Tibial nerve (tissue), 4 donors: ENCODE data around the gene TXNRD3. TPM values are rescaled to one million over a fixed set of nuclear protein-coding genes. Genes with fewer than 3 reads are reported as not detected.
A peak's percentile ranks its signal among the peaks of the same experiment; 100 is the strongest.

ENCODE experiments used
- DNase-seq, 2 donors: peaks; one replicate each; pipeline ENCODE4 v3.0.0-alpha.2; 2019; ENCODE audit warnings: low spot score in 2 of 2
- H3K27ac ChIP-seq, 4 donors: fragments of 200-600 bp; sonication (generic) in 3 of 4; one replicate each; pipeline ENCODE4 v1.5.1; 2017 to 2019; ENCODE audit warnings: mild to moderate bottlenecking in 1 of 4
- H3K27me3 ChIP-seq, 2 donors: fragments of 200-600 bp; sonication (generic) in 1 of 2; one replicate each; pipeline versions ENCODE4 v1.5.1 to v1.6.0; 2017 to 2019
- H3K36me3 ChIP-seq, 3 donors: fragments of 200-600 bp; sonication (generic); one replicate each; pipeline ENCODE4 v1.5.1; 2018 to 2019
- H3K4me1 ChIP-seq, 4 donors: fragments of 200-600 bp; sonication (generic) in 3 of 4; one replicate each; pipeline ENCODE4 v1.5.1; 2017 to 2019
- H3K4me3 ChIP-seq, 4 donors: fragments of 200-600 bp; sonication (generic) in 3 of 4; one replicate each; pipeline ENCODE4 v1.5.1; 2017 to 2019; ENCODE audit warnings: mild to moderate bottlenecking in 1 of 4, moderate library complexity in 1 of 4
- H3K9me3 ChIP-seq, 4 donors: fragments of 200-600 bp; sonication (generic) in 3 of 4; one replicate each; pipeline ENCODE4 v1.5.1; 2017 to 2019
- EP300 ChIP-seq, 2 donors: sonication (generic); formaldehyde crosslinking; IDR thresholded peaks; one replicate each; pipeline ENCODE4 v1.6.1; 2017; ENCODE audit warnings: antibody characterized with exemption in 2 of 2, mild to moderate bottlenecking in 1 of 2
- POLR2A ChIP-seq, 2 donors: fragments of 450-650 bp; IDR thresholded peaks; one replicate each; pipeline ENCODE4 v1.6.1; 2017; ENCODE audit warnings: antibody characterized with exemption in 2 of 2, mild to moderate bottlenecking in 2 of 2, moderate library complexity in 2 of 2
- WGBS, 2 donors: methylation state at CpG; one replicate each; pipeline ENCODE4 v1.1.5; 2018; 5-methylcytosine and 5-hydroxymethylcytosine counted together
- total RNA-seq, 4 donors: library from RNA; depleted of rRNA; stranded (reverse); fragments of >200 nt; gene quantifications; one replicate each; pipeline ENCODE4 v1.1.0, GENCODE V29; 2016
- TF ChIP-seq, protein P1 (sequence below), 5 experiments: fragments of 200-600 bp in 3 of 5; fragments of 450-650 bp in 2 of 5; sonication (generic) in 3 of 5; IDR thresholded peaks; one replicate each; pipeline ENCODE4 v1.5.1; 2016 to 2019; ENCODE audit warnings: antibody characterized with exemption in 5 of 5, mild to moderate bottlenecking in 3 of 5, moderate library complexity in 2 of 5

The TXNRD3 gene
- total RNA-seq, 4 donors from 2014 or later: 18.6 to 33.3 (median 23.3) TPM

DNA sequence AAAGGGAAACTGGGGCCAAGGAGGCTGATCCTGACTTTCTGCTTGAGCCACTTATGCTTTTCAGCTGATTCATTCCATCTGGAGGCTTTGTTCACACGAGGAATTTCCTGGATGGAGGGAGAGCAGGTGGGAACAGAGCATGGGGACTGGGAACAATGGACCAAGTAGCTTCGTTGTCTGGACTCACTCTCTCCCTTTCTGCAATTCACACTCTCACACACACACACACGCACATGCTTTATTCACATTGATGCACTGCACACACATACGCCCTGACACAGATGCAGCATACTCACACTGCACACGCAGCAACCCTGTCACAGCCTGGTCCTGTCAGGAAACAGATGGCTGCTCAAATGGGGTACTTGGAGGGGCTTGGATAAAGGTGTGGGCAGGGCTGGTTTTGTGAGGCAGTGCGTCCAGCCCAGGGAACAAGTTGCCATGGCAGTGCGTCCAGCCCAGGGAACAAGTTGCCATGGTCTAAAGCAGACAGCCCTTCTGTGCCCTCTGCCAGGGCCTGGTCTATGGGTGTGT is 29.4 kb upstream of the TXNRD3 start:
- Histone ChIP-seq H3K9me3 (no peaks in the 10 kb centered on the region), H3K27me3 (peaks cover 0 to under 1% of the 10 kb centered on the region in 2 donors), H3K4me3 (no peak overlapping the region), H3K4me1 (peaks cover 0 to 33% (median 5%) of the 10 kb centered on the region in 4 donors), H3K36me3 (no peaks in the 10 kb centered on the region), H3K27ac (peak overlapping the region in 1 of 4 donors; percentile 66)
- TF ChIP-seq, protein P1, sequence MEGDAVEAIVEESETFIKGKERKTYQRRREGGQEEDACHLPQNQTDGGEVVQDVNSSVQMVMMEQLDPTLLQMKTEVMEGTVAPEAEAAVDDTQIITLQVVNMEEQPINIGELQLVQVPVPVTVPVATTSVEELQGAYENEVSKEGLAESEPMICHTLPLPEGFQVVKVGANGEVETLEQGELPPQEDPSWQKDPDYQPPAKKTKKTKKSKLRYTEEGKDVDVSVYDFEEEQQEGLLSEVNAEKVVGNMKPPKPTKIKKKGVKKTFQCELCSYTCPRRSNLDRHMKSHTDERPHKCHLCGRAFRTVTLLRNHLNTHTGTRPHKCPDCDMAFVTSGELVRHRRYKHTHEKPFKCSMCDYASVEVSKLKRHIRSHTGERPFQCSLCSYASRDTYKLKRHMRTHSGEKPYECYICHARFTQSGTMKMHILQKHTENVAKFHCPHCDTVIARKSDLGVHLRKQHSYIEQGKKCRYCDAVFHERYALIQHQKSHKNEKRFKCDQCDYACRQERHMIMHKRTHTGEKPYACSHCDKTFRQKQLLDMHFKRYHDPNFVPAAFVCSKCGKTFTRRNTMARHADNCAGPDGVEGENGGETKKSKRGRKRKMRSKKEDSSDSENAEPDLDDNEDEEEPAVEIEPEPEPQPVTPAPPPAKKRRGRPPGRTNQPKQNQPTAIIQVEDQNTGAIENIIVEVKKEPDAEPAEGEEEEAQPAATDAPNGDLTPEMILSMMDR (IDR thresholded peaks at IDR 0.05): no peak
- no peak for TF ChIP-seq POLR2A (IDR thresholded peaks at IDR 0.05)
- no peak for TF ChIP-seq EP300 (IDR thresholded peaks at IDR 0.05)
- WGBS, 2 donors: 38 to 59% methylated on average over 6 to 7 of the region's 7 CpGs
- DNase-seq: no peak

DNA sequence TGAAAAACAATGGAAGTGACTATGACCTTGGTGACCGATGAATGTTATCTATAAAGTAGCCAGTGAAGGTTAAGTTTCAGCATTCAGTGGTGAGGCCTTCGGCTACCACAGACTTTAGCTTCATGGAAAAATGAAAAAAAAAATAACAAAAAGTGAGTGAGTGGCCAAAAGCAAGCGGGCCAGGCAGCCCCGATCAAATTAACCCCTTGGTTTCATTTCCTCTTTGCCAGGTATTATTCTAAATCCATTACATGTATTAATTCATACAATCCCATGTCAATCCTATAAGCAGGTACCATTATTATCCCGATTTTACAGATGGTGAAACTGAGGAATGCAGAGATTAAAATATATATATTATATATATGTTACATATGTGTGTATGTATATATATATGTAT is 28.1 kb upstream of the TXNRD3 start:
- Histone ChIP-seq H3K4me3 (no peak overlapping the region), H3K27ac (no peak overlapping the region), H3K9me3 (no peaks in the 10 kb centered on the region), H3K4me1 (peaks cover 0 to 42% (median 5%) of the 10 kb centered on the region in 4 donors), H3K27me3 (peaks cover 0 to 5% of the 10 kb centered on the region in 2 donors), H3K36me3 (no peaks in the 10 kb centered on the region)
- 54 to 56% methylated on average over 5 of the region's 5 CpGs for WGBS, 2 donors
- TF ChIP-seq, protein P1 (IDR thresholded peaks at IDR 0.05): no peak
- TF ChIP-seq POLR2A (IDR thresholded peaks at IDR 0.05): no peak
- TF ChIP-seq EP300 (IDR thresholded peaks at IDR 0.05): no peak
- no peak for DNase-seq

DNA sequence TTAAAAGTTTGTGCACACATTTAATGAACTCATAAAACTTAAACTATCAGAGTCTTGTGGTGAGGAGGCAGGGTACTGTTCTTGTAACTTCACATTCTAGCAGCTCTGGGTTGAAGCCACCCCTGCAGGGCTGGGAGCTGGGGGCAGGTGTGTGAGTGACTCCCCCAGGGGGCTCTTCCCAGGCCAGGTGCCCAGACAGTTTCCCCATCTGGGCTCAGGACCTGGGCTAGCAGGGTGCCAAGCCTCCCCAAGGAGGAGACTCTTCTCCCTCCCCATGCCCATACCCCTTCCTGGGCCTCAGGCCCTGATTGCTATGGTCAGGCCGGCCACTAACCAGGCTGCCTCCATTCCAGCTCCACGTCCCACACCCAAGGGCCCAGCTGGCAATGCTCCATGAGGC is 27.1 kb upstream of the TXNRD3 start:
- no peaks in the 10 kb centered on the region for H3K9me3 ChIP-seq
- no peaks in the 10 kb centered on the region for H3K36me3 ChIP-seq
- no peak overlapping the region for H3K27ac ChIP-seq
- no peak overlapping the region for H3K4me3 ChIP-seq
- H3K27me3 ChIP-seq: peaks cover 0 to 5% of the 10 kb centered on the region in 2 donors
- WGBS, 2 donors: 67 to 72% methylated on average over 2 of the region's 2 CpGs
- TF ChIP-seq POLR2A (IDR thresholded peaks at IDR 0.05) (no peak), EP300 (IDR thresholded peaks at IDR 0.05) (no peak)
- TF ChIP-seq, protein P1 (IDR thresholded peaks at IDR 0.05): no peak
- DNase-seq: no peak
- H3K4me1 ChIP-seq: peaks cover 0 to 42% (median 5%) of the 10 kb centered on the region in 4 donors

DNA sequence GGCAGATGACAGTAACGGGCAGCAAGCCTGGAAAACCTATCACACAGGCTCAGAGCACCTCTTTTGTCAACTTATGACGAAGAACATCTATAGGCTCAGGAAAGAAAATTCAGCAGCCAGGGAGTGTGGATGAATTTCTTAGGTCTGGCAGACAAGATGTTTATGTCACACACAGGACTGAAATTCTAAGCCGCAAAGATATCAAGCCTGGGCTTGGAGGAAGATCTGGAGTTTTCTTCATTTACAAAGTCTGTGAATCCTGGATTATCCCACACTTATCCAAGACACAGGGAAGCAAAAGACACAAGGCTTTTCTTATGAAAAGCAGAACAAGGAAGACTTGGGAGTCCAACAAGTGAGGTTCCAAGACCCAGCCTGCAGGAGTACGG is 25.7 kb upstream of the TXNRD3 start:
- TF ChIP-seq, protein P1 (IDR thresholded peaks at IDR 0.05): no peak
- TF ChIP-seq EP300 (IDR thresholded peaks at IDR 0.05) (no peak), POLR2A (IDR thresholded peaks at IDR 0.05) (no peak)
- peaks cover 0 to 39% (median 5%) of the 10 kb centered on the region in 4 donors for H3K4me1 ChIP-seq
- no peak overlapping the region for H3K27ac ChIP-seq
- no peaks in the 10 kb centered on the region for H3K36me3 ChIP-seq
- H3K4me3 ChIP-seq: no peak overlapping the region
- 77 to 81% methylated on average over 4 of the region's 4 CpGs for WGBS, 2 donors
- H3K27me3 ChIP-seq: peaks cover 0 to 5% of the 10 kb centered on the region in 2 donors
- DNase-seq: no peak
- H3K9me3 ChIP-seq: no peaks in the 10 kb centered on the region

DNA sequence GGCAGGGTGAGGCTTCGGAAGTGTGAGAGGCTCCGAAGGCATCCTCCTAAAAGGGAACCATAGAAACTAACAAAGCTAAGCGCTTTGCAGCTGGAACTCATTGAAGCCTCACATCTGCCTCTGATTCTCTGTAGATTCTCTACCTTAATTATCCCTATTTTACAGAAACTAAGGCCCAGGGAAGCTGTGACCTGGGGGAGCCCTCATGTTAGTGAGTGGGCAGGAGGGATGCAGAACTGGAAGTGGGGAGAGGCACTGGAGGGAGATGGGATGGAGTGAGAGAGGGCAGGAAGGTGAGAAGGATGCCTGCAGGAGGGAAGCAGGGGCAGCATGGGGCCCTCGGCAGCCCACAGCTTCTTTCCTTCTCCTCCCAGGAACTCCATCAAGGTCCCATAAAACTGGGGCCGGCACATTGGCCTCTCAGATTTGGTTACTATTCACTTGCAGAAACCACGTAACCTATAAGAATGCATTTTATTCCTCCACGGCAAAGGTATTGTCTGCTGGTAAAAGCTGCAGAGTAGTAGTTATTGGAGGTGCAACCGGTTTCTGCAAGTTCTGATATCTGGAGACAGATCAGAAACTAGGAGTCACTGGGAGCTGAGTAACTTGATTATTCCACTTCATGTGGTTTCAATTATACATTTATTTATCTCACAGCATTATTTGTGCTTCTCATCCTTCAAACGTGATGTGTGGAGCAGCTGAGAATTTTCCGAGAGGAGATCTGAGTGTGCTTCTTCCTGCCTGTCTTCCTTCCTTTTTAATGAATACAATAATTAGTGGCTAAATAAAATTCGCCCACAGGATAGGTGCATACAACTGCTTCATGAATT is 25.1 kb upstream of the TXNRD3 start:
- TF ChIP-seq POLR2A (IDR thresholded peaks at IDR 0.05) (no peak), EP300 (IDR thresholded peaks at IDR 0.05) (no peak)
- TF ChIP-seq, protein P1 (IDR thresholded peaks at IDR 0.05): no peak
- H3K27ac ChIP-seq: no peak overlapping the region
- no peak for DNase-seq
- peaks cover 0 to 5% of the 10 kb centered on the region in 2 donors for H3K27me3 ChIP-seq
- H3K36me3 ChIP-seq: no peaks in the 10 kb centered on the region
- no peak overlapping the region for H3K4me3 ChIP-seq
- peaks cover 0 to 34% (median 4%) of the 10 kb centered on the region in 4 donors for H3K4me1 ChIP-seq
- WGBS, 2 donors: 76% methylated on average over 11 of the region's 11 CpGs
- no peaks in the 10 kb centered on the region for H3K9me3 ChIP-seq
